ENCODE results near the gene PRX. TPM values are rescaled to one million over a fixed set of nuclear protein-coding genes. Genes with fewer than 3 reads are reported as not detected.
"Not testable (repeated sequence)": the region's sequence is repeated elsewhere in the genome, so short reads cannot be mapped to it uniquely, and the experiment has no call there.

Gene PRX
- total and polyA plus RNA-seq, 12 donors: 1.7 to 3.8 (median 2.6) TPM

GRCh38 chr19:40370997-40371801, 42.0 kb downstream of the PRX start:
- Histone ChIP-seq H3K4me1 (peaks cover 0 to 4% (median 0%) of the 10 kb centered on the region in 9 donors), H3K36me3 (peaks cover 0 to 98% (median 30%) of the 10 kb centered on the region in 9 donors), H3K9me3 (no peaks in the 10 kb centered on the region), H3K4me3 (no peak overlapping the region), H3K27me3 (no peaks in the 10 kb centered on the region), H3K27ac (no peak overlapping the region)
- ATAC-seq (no peak), DNase-seq (no peak)
- no peak for TF ChIP-seq CTCF (IDR thresholded peaks at IDR 0.05)
- WGBS, 2 donors: 85 to 89% methylated on average over 7 of the region's 7 CpGs
- intact Hi-C loops (cut with DNase I): no loop called here

GRCh38 chr19:40370253-40370652, 42.9 kb downstream of the PRX start:
- Histone ChIP-seq H3K4me1 (peaks cover 0 to 14% (median 2%) of the 10 kb centered on the region in 9 donors), H3K36me3 (peaks cover 0 to 89% (median 26%) of the 10 kb centered on the region in 9 donors)
- ATAC-seq; H3K4me3 ChIP-seq; DNase-seq; intact Hi-C loops (cut with DNase I); H3K27me3 ChIP-seq; H3K27ac ChIP-seq; H3K9me3 ChIP-seq: not testable (repeated sequence)
- 96% methylated on average over 3 of the region's 3 CpGs for WGBS, 2 donors

GRCh38 chr19:40369797-40370196, 43.4 kb downstream of the PRX start:
- no peak for TF ChIP-seq CTCF (IDR thresholded peaks at IDR 0.05)
- 87 to 91% methylated on average over 12 of the region's 12 CpGs for WGBS, 2 donors
- Histone ChIP-seq H3K36me3 (peaks cover 0 to 85% (median 22%) of the 10 kb centered on the region in 9 donors), H3K27me3 (no peaks in the 10 kb centered on the region), H3K27ac (no peak overlapping the region), H3K4me3 (no peak overlapping the region), H3K9me3 (no peaks in the 10 kb centered on the region), H3K4me1 (peaks cover 0 to 18% (median 2%) of the 10 kb centered on the region in 9 donors)
- intact Hi-C loops (cut with DNase I): no loop called here
- ATAC-seq: no peak
- no peak for DNase-seq

GRCh38 chr19:40367577-40368434, 45.4 kb downstream of the PRX start:
- no peaks in the 10 kb centered on the region for H3K27me3 ChIP-seq
- no peak overlapping the region for H3K4me3 ChIP-seq
- 76 to 85% methylated on average over 16 of the region's 16 CpGs for WGBS, 2 donors
- no peak overlapping the region for H3K27ac ChIP-seq
- intact Hi-C loops (cut with DNase I): no loop called here
- DNase-seq (no peak), ATAC-seq (no peak)
- peaks cover 0 to 36% (median 2%) of the 10 kb centered on the region in 9 donors for H3K4me1 ChIP-seq
- no peaks in the 10 kb centered on the region for H3K9me3 ChIP-seq
- peaks cover 0 to 65% (median 16%) of the 10 kb centered on the region in 9 donors for H3K36me3 ChIP-seq
- no peak for TF ChIP-seq CTCF (IDR thresholded peaks at IDR 0.05)
